Liver (tissue), 3 donors: ENCODE measurements around the gene TMED10.

Experiments used
- ATF3 ChIP-seq: IDR thresholded peaks from 2 replicates; pipeline ENCODE4 v1.6.1; 2016; ENCODE audit warnings: antibody characterized with exemption
- CTCF ChIP-seq: fragments of 150-350 bp; IDR thresholded peaks from 2 replicates; pipeline ENCODE4 v1.5.1; 2017; ENCODE audit warnings: improper control_type of control experiment, low read depth, low read length; ENCODE audit not compliant: missing input control
- EGR1 ChIP-seq, 2 donors: IDR thresholded peaks; 2 replicates each; pipeline ENCODE4 v1.6.1; 2016 to 2018; ENCODE audit warnings: antibody characterized with exemption in 2 of 2, low read depth in 2 of 2
- FOXA1 ChIP-seq: IDR thresholded peaks from 2 replicates; pipeline ENCODE4 v1.6.1; 2016; ENCODE audit warnings: antibody characterized with exemption
- HNF4G ChIP-seq: IDR thresholded peaks from 2 replicates; pipeline ENCODE4 v1.6.1; 2016; ENCODE audit warnings: antibody characterized with exemption
- JUND ChIP-seq, 2 donors: IDR thresholded peaks; 2 replicates each; pipeline ENCODE4 v1.6.1; 2016; ENCODE audit warnings: antibody characterized with exemption in 2 of 2
- MAX ChIP-seq: IDR thresholded peaks from 2 replicates; pipeline ENCODE4 v1.6.1; 2016; ENCODE audit warnings: antibody characterized with exemption
- RAD21 ChIP-seq, 2 donors: IDR thresholded peaks; 2 replicates each; pipeline ENCODE4 v1.6.1; 2016; ENCODE audit warnings: antibody characterized with exemption in 2 of 2, mild to moderate bottlenecking in 2 of 2
- REST ChIP-seq: IDR thresholded peaks from 2 replicates; pipeline ENCODE4 v1.6.1; 2016; ENCODE audit warnings: antibody characterized with exemption, mild to moderate bottlenecking
- RXRA ChIP-seq, 2 donors: IDR thresholded peaks; 2 replicates each; pipeline ENCODE4 v1.6.1; 2017 to 2018; ENCODE audit warnings: antibody characterized with exemption in 2 of 2, mild to moderate bottlenecking in 1 of 2
- TAF1 ChIP-seq: conservative IDR thresholded peaks from 2 replicates; pipeline ENCODE4 v1.6.1; 2016; ENCODE audit warnings: antibody characterized with exemption, mild to moderate bottlenecking
- YY1 ChIP-seq: IDR thresholded peaks from 2 replicates; pipeline ENCODE4 v1.6.1; 2016; ENCODE audit warnings: antibody characterized with exemption, mild to moderate bottlenecking
- donor health status: healthy.
- donor health status: healthy.

- TF ChIP-seq CTCF (no peak), MAX (no peak), RAD21 (IDR thresholded peaks at IDR 0.05) (no peak), RXRA (IDR thresholded peaks at IDR 0.05) (no peak), TAF1 (no peak), JUND (IDR thresholded peaks at IDR 0.05) (no peak), YY1 (no peak), EGR1 (IDR thresholded peaks at IDR 0.05; ENCODE audit: low read depth in 2 of 2) (no peak), HNF4G (no peak), FOXA1 (no peak), REST (no peak), ATF3 (no peak)
Observed at GRCh38 chr14:75120541-75121291, 55.7 kb downstream of the TMED10 start.
